HepG2 (cell line): ENCODE measurements around the gene RTP3. TPM values are rescaled to one million over a fixed set of nuclear protein-coding genes. Genes with fewer than 3 reads are reported as not detected.
A peak's percentile ranks its signal among the peaks of the same experiment; 100 is the strongest.

ENCODE experiments used
- AHR ChIP-seq: IDR thresholded peaks from 2 replicates; pipeline ENCODE4 v1.6.1; 2018; ENCODE audit warnings: missing genetic modification reagents, missing compliant biosample characterization
- BCL6 ChIP-seq: IDR thresholded peaks from 2 replicates; pipeline ENCODE4 v1.6.1; 2016; ENCODE audit warnings: missing genetic modification reagents, missing compliant biosample characterization
- DZIP1 ChIP-seq: sonication (generic); formaldehyde crosslinking; IDR thresholded peaks from 2 replicates; pipeline ENCODE4 v1.5.0; 2020; ENCODE audit warnings: mild to moderate bottlenecking, missing genetic modification reagents
- EHMT2 ChIP-seq: fragments of 200-600 bp; sonication (generic); IDR thresholded peaks from 2 replicates; pipeline ENCODE4 v1.7.0; 2017; ENCODE audit warnings: antibody characterized with exemption, low read depth, low read length, borderline replicate concordance
- FOXC1 ChIP-seq: sonication (generic); formaldehyde crosslinking; IDR thresholded peaks from 2 replicates; pipeline ENCODE4 v1.8.0; 2022; ENCODE audit warnings: mild to moderate bottlenecking, missing genetic modification reagents, borderline replicate concordance
- FOXK1 ChIP-seq: sonication (generic); formaldehyde crosslinking; IDR thresholded peaks from 2 replicates; pipeline ENCODE4 v1.4.0; 2020; ENCODE audit warnings: low read depth, missing genetic modification reagents, borderline replicate concordance
- KDM4B ChIP-seq: sonication (generic); formaldehyde crosslinking; IDR thresholded peaks from 2 replicates; pipeline ENCODE4 v1.4.0; 2020; ENCODE audit warnings: missing genetic modification reagents
- RAD51 ChIP-seq: fragments of 450-650 bp; IDR thresholded peaks from 2 replicates; pipeline ENCODE4 v1.6.1; 2016; ENCODE audit warnings: borderline replicate concordance
- RBM22 ChIP-seq: fragments of 200-400 bp; formaldehyde crosslinking; optimal IDR thresholded peaks from 2 replicates; pipeline ENCODE3; 2017; ENCODE audit warnings: mild to moderate bottlenecking, low read length, moderate library complexity
- STAT6 ChIP-seq: sonication (generic); formaldehyde crosslinking; IDR thresholded peaks from 2 replicates; pipeline ENCODE4 v1.4.0; 2020; ENCODE audit warnings: missing genetic modification reagents, mild to moderate bottlenecking, borderline replicate concordance
- YEATS2 ChIP-seq: sonication (generic); formaldehyde crosslinking; IDR thresholded peaks from 2 replicates; pipeline ENCODE4 v1.4.0; 2020; ENCODE audit warnings: missing genetic modification reagents, borderline replicate concordance
- ZBTB49 ChIP-seq: sonication (generic); formaldehyde crosslinking; IDR thresholded peaks from 2 replicates; pipeline ENCODE4 v1.4.0; 2020; ENCODE audit warnings: missing genetic modification reagents, borderline replicate concordance
- ZNF282 ChIP-seq: fragments of 450-650 bp; IDR thresholded peaks from 2 replicates; pipeline ENCODE4 v1.6.1; 2018; ENCODE audit not compliant: partially characterized antibody
- ZNF33A ChIP-seq: sonication (generic); formaldehyde crosslinking; IDR thresholded peaks from 2 replicates; pipeline ENCODE4 v1.5.1; 2020; ENCODE audit warnings: missing genetic modification reagents, mild to moderate bottlenecking, moderate library complexity, borderline replicate concordance
- ZNF510 ChIP-seq: sonication (generic); formaldehyde crosslinking; IDR thresholded peaks from 2 replicates; pipeline ENCODE4 v1.4.0; 2020; ENCODE audit warnings: low read depth, mild to moderate bottlenecking, missing genetic modification reagents
- ZNF513 ChIP-seq: sonication (generic); formaldehyde crosslinking; conservative IDR thresholded peaks from 2 replicates; pipeline ENCODE4 v1.5.0; 2020; ENCODE audit warnings: missing genetic modification reagents
- ZNF576 ChIP-seq: sonication (generic); formaldehyde crosslinking; IDR thresholded peaks from 2 replicates; pipeline ENCODE4 v1.4.0; 2020; ENCODE audit warnings: mild to moderate bottlenecking, missing genetic modification reagents
- ZNF691 ChIP-seq: sonication (generic); formaldehyde crosslinking; IDR thresholded peaks from 2 replicates; pipeline ENCODE4 v1.4.0; 2020; ENCODE audit warnings: missing genetic modification reagents, low read depth, mild to moderate bottlenecking, borderline replicate concordance
- ZSCAN9 ChIP-seq: IDR thresholded peaks from 2 replicates; pipeline ENCODE4 v1.6.1; 2016; ENCODE audit warnings: borderline replicate concordance
- polyA plus RNA-seq, 8 experiments: library from polyadenylated mRNA; depleted of rRNA in 3 of 8; stranded (reverse) in 7 of 8; unstranded in 1 of 8; fragments of >200 nt; fragmentation: Illumina TruSeq in 4 of 8; extraction: Trizol in 4 of 8; gene quantifications; 2 replicates each; pipeline versions ENCODE4 v1.2.1 to v1.2.3, GENCODE V29; 2011 to 2016; ENCODE audit warnings: low read depth in 4 of 8, missing spikeins in 1 of 8, mixed read lengths in 1 of 8; ENCODE audit not compliant: insufficient read depth in 1 of 8
- total RNA-seq, 5 experiments: library from RNA; depleted of rRNA; stranded (reverse); fragments of >200 nt; fragmentation: Illumina TruSeq; extraction: Trizol; gene quantifications; 2 replicates each; pipeline ENCODE4 v1.2.3, GENCODE V29; 2016; ENCODE audit warnings: low read depth in 1 of 5

The RTP3 gene
- total and polyA plus RNA-seq, 2 of the 13 experiments (the other 11 are each of a cell fraction or from before 2014, with no cell fraction given): 0.09 TPM; not detected in 1

- TF ChIP-seq DZIP1 (CRISPR knock-in tag): no peak
- TF ChIP-seq ZBTB49 (CRISPR knock-in tag): 0 out of 2 replicates have a peak, but pooled peaks have one; percentile 43
- 0 out of 2 replicates have a peak, but pooled peaks have one; percentile 24 for TF ChIP-seq FOXC1
- no peak for TF ChIP-seq AHR
- 0 out of 2 replicates have a peak, but pooled peaks have one; percentile 22 for TF ChIP-seq FOXK1
- TF ChIP-seq EHMT2: no peak
- TF ChIP-seq ZNF691 (CRISPR knock-in tag): peak; percentile 68; the same call in 1 of the 2 replicates
- TF ChIP-seq ZNF282: no peak
- no peak for TF ChIP-seq ZNF33A
- TF ChIP-seq ZNF513: no peak
- TF ChIP-seq ZNF510 (CRISPR knock-in tag): no peak
- TF ChIP-seq YEATS2 (CRISPR knock-in tag): peak; percentile 58; the same call in 1 of the 2 replicates
- TF ChIP-seq BCL6: no peak
- no peak for TF ChIP-seq STAT6 (CRISPR knock-in tag)
- TF ChIP-seq KDM4B (CRISPR knock-in tag): no peak
- TF ChIP-seq ZSCAN9 (CRISPR knock-in tag): no peak
- no peak for TF ChIP-seq RBM22
- TF ChIP-seq ZNF576 (CRISPR knock-in tag): no peak
- no peak for TF ChIP-seq RAD51
Observed at GRCh38 chr3:46488735-46489361, 8.9 kb upstream of the RTP3 start (continued).
